OCI-LY1 (cell line): ENCODE data around the gene MAST4.

Experiments used
- H2AFZ ChIP-seq: fragments of 200-600 bp; sonication (generic), shearing (Covaris generic); 2 replicates; pipeline ENCODE4 v1.6.0; 2014; ENCODE audit warnings: antibody characterized with exemption, mild to moderate bottlenecking, low read length
- H3F3A ChIP-seq: fragments of 200-600 bp; sonication (generic), shearing (Covaris generic); 2 replicates; pipeline ENCODE4 v1.6.0; 2014; ENCODE audit warnings: mild to moderate bottlenecking, antibody characterized with exemption, low read length, moderate library complexity; ENCODE audit not compliant: insufficient read depth
- H3K27ac ChIP-seq: fragments of 200-600 bp; sonication (generic); 2 replicates; pipeline ENCODE4 v1.5.1; 2014; ENCODE audit warnings: low read length, mixed run types, mild to moderate bottlenecking, low read depth; ENCODE audit not compliant: poor library complexity, severe bottlenecking
- H3K27me3 ChIP-seq: fragments of 200-600 bp; sonication (generic); 2 replicates; pipeline ENCODE4 v1.6.0; 2014; ENCODE audit warnings: antibody characterized with exemption, mild to moderate bottlenecking, low read length, moderate library complexity; ENCODE audit not compliant: insufficient read depth
- H3K36me3 ChIP-seq: fragments of 200-600 bp; sonication (generic); 2 replicates; pipeline ENCODE4 v1.6.1; 2014; ENCODE audit warnings: mild to moderate bottlenecking, antibody characterized with exemption, low read length, moderate library complexity, mixed read lengths; ENCODE audit not compliant: insufficient read depth
- H3K4me1 ChIP-seq: fragments of 200-600 bp; sonication (generic); 2 replicates; pipeline ENCODE4 v1.5.1; 2014; ENCODE audit warnings: mild to moderate bottlenecking, low read length, moderate library complexity; ENCODE audit not compliant: insufficient read depth, severe bottlenecking
- H3K4me2 ChIP-seq: fragments of 200-600 bp; sonication (generic), shearing (Covaris generic); 2 replicates; pipeline ENCODE4 v1.6.1; 2014; ENCODE audit warnings: low read length
- H3K4me3 ChIP-seq: fragments of 200-600 bp; sonication (generic); 2 replicates; pipeline ENCODE4 v1.5.1; 2014; ENCODE audit warnings: low read length, low read depth, mild to moderate bottlenecking, mixed read lengths; ENCODE audit not compliant: poor library complexity, severe bottlenecking
- H3K79me2 ChIP-seq: fragments of 200-600 bp; shearing (Covaris generic); 2 replicates; pipeline ENCODE4 v1.6.1; 2016; ENCODE audit warnings: mixed run types, low read length, mixed read lengths; ENCODE audit not compliant: insufficient read depth
- H3K9ac ChIP-seq: fragments of 200-600 bp; sonication (generic), shearing (Covaris generic); 2 replicates; pipeline ENCODE4 v1.6.1; 2014; ENCODE audit warnings: mild to moderate bottlenecking, low read length, mixed read lengths
- H3K9me2 ChIP-seq: fragments of 200-600 bp; sonication (generic), shearing (Covaris generic); 2 replicates; pipeline ENCODE4 v1.6.1; 2014; ENCODE audit warnings: low read depth, mild to moderate bottlenecking, low read length, mixed read lengths
- H3K9me3 ChIP-seq: fragments of 200-600 bp; shearing (Covaris generic); 2 replicates; pipeline ENCODE4 v1.6.1; 2014; ENCODE audit warnings: low read length, mixed read lengths
- H4K20me1 ChIP-seq: fragments of 200-600 bp; sonication (generic), shearing (Covaris generic); 2 replicates; pipeline ENCODE4 v1.6.0; 2016; ENCODE audit warnings: mild to moderate bottlenecking, low read length; ENCODE audit not compliant: insufficient read depth
- CTCF ChIP-seq: fragments of 200-600 bp; sonication (generic), shearing (Covaris generic); IDR thresholded peaks from 2 replicates; pipeline ENCODE4 v1.5.1; 2017; ENCODE audit warnings: mild to moderate bottlenecking, antibody characterized with exemption, low read length, moderate library complexity, mixed read lengths
- EZH2 ChIP-seq: fragments of 200-600 bp; sonication (generic), shearing (Covaris generic); IDR thresholded peaks from 2 replicates; pipeline ENCODE4 v1.8.0; 2017; ENCODE audit warnings: borderline replicate concordance, mixed run types, mild to moderate bottlenecking, antibody characterized with exemption, low read length, moderate library complexity, mixed read lengths

Gene MAST4

GRCh38 chr5:66645039-66645438 lies 48.8 kb downstream of the MAST4 start:
- TF ChIP-seq EZH2 (no peak), CTCF (no peak)
- Histone ChIP-seq H3F3A (no peaks in the 10 kb centered on the region), H3K4me2 (no peak overlapping the region), H3K9ac (no peak overlapping the region), H4K20me1 (no peaks in the 10 kb centered on the region), H3K36me3 (no peaks in the 10 kb centered on the region), H3K27ac (no peak overlapping the region), H3K9me2 (no peaks in the 10 kb centered on the region), H3K9me3 (no peaks in the 10 kb centered on the region), H2AFZ (no peak overlapping the region), H3K27me3 (no peaks in the 10 kb centered on the region), H3K4me1 (no peaks in the 10 kb centered on the region), H3K4me3 (no peak overlapping the region), H3K79me2 (no peaks in the 10 kb centered on the region)

GRCh38 chr5:66646570-66646969 lies 50.4 kb downstream of the MAST4 start:
- Histone ChIP-seq H3K4me2 (no peak overlapping the region), H3K27ac (no peak overlapping the region), H3K27me3 (no peaks in the 10 kb centered on the region), H4K20me1 (no peaks in the 10 kb centered on the region), H3F3A (no peaks in the 10 kb centered on the region), H3K36me3 (no peaks in the 10 kb centered on the region), H3K79me2 (no peaks in the 10 kb centered on the region), H3K4me1 (no peaks in the 10 kb centered on the region), H3K4me3 (no peak overlapping the region), H2AFZ (no peak overlapping the region), H3K9me2 (no peaks in the 10 kb centered on the region), H3K9me3 (no peaks in the 10 kb centered on the region), H3K9ac (no peak overlapping the region)
- TF ChIP-seq EZH2 (no peak), CTCF (no peak)

- Histone ChIP-seq H3K4me1 (no peaks in the 10 kb centered on the region), H3K27ac (no peak overlapping the region), H2AFZ (no peak overlapping the region), H3K27me3 (no peaks in the 10 kb centered on the region), H3K79me2 (no peaks in the 10 kb centered on the region), H3K4me2 (no peak overlapping the region), H3F3A (no peaks in the 10 kb centered on the region), H3K36me3 (no peaks in the 10 kb centered on the region), H3K9me3 (no peaks in the 10 kb centered on the region), H3K9ac (no peak overlapping the region), H3K9me2 (no peaks in the 10 kb centered on the region), H3K4me3 (no peak overlapping the region), H4K20me1 (no peaks in the 10 kb centered on the region)
- TF ChIP-seq EZH2 (no peak), CTCF (no peak)
Observed at GRCh38 chr5:66647146-66647856, 51.1 kb downstream of the MAST4 start.
